M059J (cell line): Measurements from ENCODE around the gene UGT1A8. TPM values are rescaled to one million over a fixed set of nuclear protein-coding genes. Genes with fewer than 3 reads are reported as not detected.
"Not testable (repeated sequence)": the region's sequence is repeated elsewhere in the genome, so short reads cannot be mapped to it uniquely, and the experiment has no call there.

Experiments used
- DNase-seq: peaks from one replicate; pipeline ENCODE4 v3.0.0-alpha.2; 2012; ENCODE audit warnings: low read depth
- total RNA-seq: library from RNA; depleted of rRNA; stranded (reverse); fragments of >200 nt; shearing (Covaris generic); gene quantifications from 2 replicates; pipeline ENCODE4 v1.2.3, GENCODE V29; 2014; rRNA removed

UGT1A8 gene
- not detected in 2 replicates for total RNA-seq

DNA sequence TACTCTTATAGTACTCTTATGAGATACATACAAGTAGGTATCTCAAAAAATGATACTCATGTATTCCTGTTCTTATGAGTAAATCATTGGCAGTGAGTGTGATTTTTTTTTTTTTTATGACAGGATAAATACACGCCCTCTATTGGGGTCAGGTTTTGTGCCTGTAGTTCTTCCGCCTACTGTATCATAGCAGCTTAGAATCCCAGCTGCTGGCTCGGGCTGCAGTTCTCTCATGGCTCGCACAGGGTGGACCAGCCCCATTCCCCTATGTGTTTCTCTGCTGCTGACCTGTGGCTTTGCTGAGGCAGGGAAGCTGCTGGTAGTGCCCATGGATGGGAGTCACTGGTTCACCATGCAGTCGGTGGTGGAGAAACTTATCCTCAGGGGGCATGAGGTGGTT lies at the start of gene UGT1A8:
Gene UGT1A8, plus strand, starts transcription at position 158 of the 400 bp plus-strand sequence. Its CDS starts 75 bp downstream, at position 233.
- not testable (repeated sequence) for DNase-seq

DNA sequence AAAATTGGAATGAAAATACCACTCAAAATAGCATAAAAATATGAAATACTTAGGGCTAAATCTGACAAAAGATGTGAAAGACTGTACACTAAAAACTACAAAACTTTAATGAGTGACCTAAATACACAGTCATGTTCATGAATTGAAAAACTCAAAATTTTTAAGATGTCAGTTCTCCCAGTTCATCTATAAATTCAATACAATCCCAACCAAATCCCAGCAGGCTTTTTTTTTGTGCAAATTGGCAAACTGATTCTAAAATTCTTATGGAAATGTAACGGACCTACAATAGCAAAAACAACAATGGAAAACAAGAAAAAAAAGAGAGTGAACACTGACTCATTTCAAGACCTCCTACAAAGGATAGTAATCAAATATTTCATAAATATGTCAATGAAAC lies 46.4 kb upstream of the UGT1A8 start:
- no peak for DNase-seq

DNA sequence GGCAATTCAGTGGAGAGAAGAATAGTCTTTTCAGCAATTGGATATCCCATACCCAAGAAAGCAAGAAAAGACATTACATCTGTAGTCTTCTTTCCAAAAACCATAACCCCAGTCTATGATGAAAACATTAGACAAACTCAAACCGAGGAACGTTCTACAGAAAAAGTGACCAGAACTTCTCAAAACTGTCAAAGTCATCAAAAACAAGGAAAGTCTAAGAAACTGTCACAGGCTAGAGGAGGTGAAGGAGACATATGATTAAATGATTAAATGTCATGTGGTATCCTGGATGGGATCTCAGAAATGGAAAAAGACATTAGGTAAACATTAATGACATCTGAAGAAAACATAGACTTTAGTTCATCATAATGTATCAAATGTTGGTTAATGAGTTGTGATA lies 46.0 kb upstream of the UGT1A8 start:
- no peak for DNase-seq

DNA sequence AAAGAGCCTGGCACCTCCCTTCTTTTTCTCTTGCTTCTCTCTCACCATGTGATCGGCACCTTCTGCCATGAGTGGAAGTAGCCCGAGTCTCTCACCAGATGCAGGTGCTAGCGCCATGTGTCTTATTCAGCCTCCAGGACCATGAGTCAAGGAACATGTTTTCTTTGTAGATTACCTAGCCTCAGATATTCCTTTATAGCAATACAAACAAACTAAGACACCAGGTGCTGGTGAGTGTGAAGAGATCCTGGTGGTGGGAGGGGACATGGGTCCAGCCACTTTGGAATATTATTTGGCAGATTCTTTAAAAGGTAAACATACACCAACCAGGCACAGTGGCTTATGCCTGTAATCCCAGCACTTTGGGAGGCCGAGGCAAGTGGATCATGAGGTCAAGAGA lies 45.0 kb upstream of the UGT1A8 start:
- DNase-seq, result no peak

DNA sequence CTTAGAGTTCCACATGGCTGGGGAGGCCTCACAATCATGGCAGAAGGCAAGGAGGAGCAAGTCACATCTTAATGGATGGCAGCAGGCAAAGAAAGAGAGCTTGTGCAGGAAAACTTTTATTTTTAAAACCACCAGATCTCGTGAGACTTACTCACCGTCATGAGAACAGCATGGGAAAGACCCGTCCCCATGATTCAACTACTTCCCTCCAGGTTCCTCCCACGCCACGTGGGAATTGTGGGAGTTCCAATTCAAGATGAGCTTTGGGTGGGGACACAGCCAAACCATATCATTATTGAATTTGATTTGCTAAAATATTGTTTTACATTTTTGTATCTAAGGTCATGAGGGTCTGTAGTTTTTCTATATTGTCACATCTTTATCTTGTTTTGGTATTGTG lies 40.1 kb upstream of the UGT1A8 start:
- DNase-seq, result not testable (repeated sequence)

DNA sequence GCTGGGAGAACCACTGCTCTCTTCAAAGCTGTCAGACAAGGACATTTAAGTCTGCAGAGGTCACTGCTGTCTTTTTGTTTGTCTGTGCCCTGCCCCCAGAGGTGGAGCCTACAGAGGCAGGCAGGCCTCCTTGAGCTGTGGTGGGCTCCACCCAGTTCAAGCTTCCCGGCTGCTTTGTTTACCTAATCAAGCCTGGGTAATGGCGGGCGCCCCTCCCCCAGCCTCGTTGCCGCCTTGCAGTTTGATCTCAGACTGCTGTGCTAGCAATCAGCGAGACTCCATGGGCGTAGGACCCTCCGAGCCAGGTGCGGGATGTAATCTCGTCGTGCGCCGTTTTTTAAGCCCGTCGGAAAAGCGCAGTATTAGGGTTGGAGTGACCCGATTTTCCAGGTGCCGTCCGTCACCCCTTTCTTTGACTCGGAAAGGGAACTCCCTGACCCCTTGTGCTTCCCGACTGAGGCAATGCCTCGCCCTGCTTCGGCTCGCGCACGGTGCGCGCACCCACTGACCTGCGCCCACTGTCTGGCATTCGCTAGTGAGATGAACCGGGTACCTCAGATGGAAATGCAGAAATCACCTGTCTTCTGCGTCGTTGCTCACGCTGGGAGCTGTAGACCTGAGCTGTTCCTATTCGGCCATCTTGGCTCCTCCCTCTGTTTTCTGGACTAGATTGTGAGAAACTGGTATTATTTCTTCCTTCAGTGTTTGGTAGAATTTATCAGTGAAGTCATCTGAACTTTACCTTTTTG lies 34.0 kb upstream of the UGT1A8 start:
- not testable (repeated sequence) for DNase-seq

DNA sequence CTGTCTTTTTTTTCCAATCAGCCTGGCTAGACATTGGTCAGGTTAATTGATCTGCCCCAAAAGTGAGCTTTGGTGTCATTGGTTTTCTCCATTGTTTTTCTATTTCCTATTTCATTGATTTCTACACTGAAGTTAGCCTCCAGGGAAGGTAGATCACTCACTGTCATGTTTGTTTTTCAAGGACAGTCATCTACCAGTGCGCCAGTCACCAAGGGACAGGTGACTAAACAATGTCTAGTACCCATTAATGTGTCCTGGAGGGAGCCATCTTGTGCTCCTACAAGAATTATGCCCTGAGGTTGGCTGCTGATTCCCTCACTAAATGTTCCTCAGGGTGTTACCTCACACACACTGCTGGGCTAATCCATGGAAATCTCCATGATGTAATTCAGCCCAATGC lies 33.2 kb upstream of the UGT1A8 start:
- DNase-seq, result no peak

DNA sequence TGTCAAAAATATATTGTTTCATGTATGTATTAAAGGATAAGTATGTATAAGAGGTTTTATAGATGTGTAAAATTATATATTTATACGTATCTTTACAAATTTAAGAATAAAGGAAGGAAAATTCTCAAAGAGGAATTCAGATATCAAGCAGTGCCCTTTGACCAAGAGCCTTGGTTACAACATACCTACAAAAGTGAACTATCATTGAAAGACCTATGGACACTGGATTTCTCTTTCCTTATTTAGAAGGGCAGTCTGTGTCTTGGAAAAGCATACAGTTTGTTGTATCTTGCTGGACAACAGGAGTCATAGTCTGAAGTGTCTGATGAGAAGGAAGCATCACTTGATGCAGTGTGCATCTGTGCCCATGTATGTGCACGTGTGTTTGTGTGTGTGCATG lies 29.0 kb upstream of the UGT1A8 start:
- DNase-seq, result no peak

DNA sequence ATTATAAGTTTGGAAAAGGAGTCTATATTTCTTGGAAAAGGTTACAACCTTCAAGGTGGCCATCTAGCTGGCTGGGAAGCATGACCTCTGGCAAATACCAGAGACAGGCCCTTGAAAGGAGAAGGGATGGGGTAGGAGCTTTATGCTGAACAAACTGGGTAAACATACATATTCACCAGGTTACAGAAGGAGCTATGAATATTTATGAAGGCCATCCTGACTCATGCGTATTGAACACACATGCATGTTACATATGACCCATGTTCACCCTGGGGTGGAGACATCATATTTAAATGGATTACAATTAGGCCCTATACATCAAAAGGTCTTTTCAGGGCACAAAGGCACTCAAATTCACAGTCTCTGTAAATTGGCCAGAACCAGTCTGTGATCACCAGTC lies 24.7 kb upstream of the UGT1A8 start:
- not testable (repeated sequence) for DNase-seq

DNA sequence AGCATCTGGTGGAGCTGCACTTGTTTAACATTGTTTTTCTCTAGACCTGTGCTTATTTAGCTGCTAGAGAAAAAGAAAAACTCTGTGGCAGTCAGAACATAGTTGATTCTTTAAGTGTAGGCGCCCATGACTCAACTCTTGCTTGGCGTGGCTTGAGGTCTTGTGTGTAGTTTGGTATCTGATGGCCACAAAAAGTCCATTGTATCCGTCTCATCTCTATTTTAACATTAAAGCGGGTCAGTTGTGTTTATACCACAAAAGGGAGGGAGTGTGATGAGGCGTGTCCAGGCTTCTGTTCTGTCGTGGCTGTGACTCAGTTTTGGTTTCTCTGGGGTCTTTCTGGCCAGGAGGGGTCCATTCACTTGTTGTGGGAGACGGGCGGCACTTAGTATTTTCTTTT lies 24.2 kb upstream of the UGT1A8 start:
- peak; percentile 13 for DNase-seq

DNA sequence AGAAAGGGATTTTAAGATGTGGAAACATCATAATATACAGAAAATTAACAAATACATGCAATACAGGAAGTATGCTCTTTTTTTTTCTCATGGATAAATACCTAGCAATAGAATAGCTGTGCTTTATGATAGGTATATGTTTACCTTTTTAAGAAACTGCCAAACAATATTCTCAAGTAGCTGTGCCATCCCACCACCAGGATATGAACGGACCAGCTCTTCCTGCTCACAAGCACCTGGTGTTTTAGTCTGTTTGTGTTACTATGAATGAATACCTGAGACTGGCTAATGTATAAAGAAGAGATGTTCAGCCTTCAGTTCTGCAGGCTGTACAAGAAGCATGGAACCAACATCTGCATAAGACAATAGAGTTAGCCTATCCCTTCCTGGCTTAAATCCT lies 19.9 kb upstream of the UGT1A8 start:
- no peak for DNase-seq

DNA sequence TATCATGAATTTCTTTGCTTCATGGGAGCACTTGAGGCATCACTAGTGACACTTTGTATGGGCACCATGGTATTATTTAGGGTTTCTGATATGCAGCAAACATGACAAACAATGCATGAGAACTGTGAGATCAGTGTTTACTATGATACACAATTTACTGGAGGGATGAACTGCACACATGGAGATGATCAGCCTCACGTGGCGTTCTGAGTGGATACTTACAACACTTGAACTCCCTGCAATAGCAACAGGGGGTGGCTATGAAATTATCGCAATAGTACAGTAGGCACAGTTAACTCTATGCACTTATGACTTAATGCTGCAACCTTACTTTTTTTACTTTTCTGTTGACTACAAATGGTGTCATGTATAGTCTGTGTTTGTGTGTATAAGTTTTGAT lies 18.5 kb upstream of the UGT1A8 start:
- DNase-seq, result no peak

DNA sequence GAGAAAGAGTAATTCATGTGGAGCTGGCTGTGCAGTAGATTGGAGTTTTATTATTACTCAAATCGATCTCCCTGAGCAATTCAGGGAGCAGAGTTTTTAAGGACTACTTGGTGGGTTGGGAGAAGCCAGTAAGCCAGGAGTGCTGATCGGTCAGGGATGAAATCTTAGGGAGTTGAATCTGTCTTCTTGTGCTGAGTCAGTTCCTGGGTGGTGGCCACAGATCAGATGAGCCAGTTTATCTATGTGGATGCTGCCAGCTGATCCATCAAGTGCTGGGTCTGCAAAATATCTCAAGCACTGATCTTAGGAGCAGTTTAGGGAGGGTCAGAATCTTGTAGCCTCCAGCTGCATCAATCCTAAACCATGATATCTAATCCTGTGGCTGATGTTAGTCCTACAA lies 17.0 kb upstream of the UGT1A8 start:
- DNase-seq, result no peak

DNA sequence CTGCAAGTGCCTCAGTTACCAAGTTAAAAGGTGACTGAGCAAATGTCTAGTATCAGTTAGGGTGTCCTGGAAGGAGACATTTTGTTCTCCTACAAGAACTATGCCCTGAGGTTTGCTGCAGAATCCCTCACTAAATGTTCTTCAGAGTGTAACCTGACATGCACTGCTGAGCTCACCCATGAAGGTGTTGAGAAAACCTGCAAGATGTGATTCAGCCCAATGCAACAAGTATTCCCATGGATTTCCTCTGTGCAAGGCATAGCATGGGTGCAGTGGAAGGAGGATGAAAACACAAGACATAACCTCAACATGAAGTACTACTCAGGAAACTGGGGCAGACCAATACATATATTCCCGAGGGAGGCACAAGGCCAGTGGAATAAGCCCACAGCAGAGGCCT lies 15.4 kb upstream of the UGT1A8 start:
- DNase-seq, result no peak

DNA sequence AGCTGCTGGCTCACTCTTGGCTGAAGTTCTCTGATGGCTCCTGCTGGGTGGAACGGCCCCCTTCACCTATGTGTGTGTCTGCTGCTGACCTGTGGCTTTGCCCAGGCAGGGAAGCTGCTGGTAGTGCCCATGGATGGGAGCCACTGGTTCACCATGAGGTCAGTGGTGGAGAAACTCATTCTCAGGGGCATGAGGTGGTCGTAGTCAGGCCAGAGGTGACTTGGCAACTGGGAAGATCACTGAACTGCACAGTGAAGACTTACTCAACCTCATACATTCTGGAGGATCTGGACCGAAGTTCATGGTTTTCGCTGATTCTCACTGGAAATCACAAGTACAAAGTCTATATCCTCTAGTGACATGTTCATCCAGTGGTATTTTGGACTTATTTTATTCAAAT lies 13.9 kb upstream of the UGT1A8 start:
- no peak for DNase-seq

DNA sequence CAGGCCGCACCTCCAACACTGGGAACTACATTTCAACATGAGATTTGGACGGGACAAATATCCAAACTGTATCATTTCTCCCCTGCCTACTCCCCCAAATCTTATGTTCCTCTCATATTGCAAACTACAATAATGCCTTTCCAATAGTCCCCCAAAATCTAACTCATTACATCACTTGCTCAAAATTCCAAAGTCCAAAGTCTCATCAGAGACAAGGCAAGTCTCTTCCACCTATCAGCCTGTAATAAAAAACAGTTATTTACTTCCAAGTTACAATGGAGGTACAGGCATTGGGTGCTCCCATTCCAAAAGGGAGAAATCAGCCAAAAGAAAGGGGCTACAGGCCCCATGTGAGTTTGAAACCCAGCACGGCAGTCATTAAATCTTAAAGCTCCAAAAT lies 12.6 kb upstream of the UGT1A8 start:
- DNase-seq, result no peak

DNA sequence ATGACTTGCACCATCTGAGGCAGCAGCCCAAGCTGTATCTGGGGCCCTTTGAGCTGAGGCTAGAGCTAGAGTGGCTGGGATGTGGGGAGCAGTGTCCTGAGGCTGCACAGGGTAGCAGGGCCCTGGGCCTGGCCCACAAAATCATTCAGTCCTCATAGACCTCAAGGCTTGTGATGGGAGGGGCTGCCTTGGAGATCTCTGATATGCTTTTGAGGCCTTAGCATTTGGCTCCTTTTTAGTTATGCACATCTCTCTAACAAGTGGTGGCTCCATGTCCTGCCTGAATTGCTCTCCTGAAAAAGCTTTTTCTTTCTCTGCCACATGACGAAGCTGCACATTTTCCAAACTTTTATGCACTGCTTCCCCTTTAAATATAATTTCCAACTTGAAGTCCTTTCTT lies 11.8 kb upstream of the UGT1A8 start:
- no peak for DNase-seq

DNA sequence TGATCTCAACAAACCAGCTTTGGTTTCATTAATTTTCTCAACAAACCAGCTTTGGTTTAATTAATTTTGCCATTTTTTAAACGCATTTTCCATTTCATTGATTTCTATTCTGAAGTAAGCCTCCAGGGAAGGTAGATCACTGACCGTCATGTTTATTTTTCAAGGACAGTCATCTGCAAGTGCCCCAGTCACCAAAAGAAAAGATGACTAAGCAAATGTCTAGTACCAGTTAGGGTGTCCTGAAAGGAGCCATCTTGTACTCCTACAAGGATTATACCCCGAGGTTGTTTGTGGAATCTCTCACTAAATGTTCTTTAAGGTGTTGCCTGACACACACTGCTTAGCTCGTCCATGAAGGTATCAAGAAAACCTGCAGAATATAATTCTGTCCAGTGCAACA lies 6.1 kb upstream of the UGT1A8 start:
- DNase-seq, result no peak

DNA sequence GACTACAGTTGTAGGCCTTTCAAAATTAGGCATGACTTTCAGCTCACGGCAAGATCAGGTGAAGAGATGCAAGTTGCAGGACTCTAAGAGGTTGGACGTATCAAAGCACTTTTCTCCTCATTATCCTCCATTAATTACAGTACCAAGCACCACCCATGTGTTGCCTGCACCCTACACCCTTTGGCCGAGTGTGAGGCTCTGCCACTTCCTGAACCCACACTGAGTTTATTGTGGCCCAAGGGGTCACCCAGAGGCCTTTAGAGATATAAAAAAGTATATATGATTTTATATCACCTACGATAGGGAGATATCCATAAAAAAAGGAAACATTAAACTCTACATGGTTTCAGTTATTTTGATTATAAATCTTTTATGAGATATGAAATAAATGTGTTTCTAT lies 2.8 kb downstream of the UGT1A8 start:
- no peak for DNase-seq

DNA sequence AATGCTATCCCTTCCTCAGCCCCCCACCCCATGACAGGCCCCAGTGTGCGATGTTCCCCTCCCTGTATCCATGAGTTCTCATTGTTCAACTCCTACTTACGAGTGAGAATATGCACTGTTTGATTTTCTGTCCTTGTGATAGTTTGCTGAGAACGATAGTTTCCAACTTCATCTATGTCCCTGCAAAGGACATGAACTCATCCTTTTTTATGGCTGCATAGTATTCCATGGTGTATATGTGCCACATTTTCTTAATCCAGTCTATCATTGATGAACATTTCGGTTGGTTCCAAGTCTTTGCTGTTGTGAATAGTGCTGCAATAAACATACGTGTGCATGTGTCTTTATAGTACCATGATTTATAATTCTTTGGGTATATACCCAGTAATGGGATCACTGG lies 4.4 kb downstream of the UGT1A8 start:
- DNase-seq, result not testable (repeated sequence)

DNA sequence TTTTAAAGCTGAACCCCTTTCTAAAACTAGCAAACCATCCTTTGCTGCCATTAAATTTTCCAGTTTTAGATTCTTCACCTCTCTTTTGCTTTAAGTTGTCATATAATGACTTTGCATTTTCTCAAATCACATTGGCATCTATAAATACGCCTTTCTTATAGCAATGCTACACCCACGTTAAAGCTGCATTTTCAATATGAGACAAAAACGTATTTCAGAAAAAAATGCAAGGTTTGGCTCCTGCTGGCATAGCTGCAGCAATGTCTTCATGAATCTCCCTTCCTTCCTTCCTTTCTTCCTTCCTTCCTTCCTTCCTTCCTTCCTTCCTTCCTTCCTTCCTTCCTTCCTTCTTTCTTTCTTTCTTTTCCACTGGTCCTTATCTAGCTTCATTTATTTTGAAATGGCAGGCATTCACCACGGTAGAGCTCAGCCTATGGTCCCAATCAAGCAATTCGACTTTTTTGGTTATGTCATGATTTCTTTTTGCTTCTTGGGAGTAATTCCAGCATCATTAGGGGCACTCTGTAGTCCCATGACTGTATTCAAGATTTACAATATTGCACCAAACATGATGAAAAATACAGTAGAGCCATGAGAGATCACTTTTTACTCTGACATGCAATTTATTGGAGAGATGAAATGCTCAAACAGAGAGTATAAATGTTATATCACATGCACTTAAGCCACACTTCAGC lies 10.0 kb downstream of the UGT1A8 start:
- no peak for DNase-seq

DNA sequence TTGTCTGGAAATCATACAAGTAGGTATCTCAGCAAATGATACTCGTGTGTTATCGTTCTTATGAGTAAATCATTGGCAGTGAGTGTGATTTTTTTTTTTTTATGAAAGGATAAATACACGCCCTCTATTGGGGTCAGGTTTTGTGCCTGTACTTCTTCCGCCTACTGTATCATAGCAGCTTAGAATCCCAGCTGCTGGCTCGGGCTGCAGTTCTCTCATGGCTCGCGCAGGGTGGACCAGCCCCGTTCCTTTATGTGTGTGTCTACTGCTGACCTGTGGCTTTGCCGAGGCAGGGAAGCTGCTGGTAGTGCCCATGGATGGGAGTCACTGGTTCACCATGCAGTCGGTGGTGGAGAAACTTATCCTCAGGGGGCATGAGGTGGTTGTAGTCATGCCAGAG lies 18.9 kb downstream of the UGT1A8 start, which contains the start of gene UGT1A10:
Gene UGT1A10, plus strand, starts transcription at position 143 of the 400 bp plus-strand sequence. Its CDS starts 75 bp downstream, at position 218.
- DNase-seq, result not testable (repeated sequence)

DNA sequence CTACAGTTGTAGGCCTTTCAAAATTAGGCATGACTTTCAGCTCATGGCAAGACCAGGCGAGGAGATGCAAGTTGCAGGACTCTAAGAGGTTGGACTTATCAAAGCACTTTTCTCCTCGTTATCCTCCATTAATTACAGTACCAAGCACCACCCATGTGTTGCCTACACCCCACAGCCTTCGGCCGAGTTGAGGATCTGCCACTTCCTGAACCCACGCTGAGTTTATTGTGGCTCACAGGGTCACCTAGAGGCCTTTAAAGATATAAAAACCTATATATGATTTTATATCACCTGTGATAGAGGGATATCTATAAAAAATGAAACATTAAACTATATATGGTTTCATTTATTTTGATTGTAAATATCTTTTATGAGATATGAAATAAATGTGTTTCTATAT lies 21.4 kb downstream of the UGT1A8 start:
- no peak for DNase-seq
